ENCODE measurements around the gene MFAP4.
"Not testable (repeated sequence)": the region's sequence is repeated elsewhere in the genome, so short reads cannot be mapped to it uniquely, and the experiment has no call there.

Gene MFAP4

GRCh38 chr17:19357761-19358160 is 29.2 kb downstream of the MFAP4 start:
- H3K4me3 ChIP-seq (ENCODE audit: low read depth, low read length) = no peak overlapping the region
- TF ChIP-seq CTCF (IDR thresholded peaks at IDR 0.05; ENCODE audit: low read depth, low read length) = no peak
- in situ Hi-C loops (cut with HindIII; ENCODE audit: low sequenced_read_pairs) = no loop called here
- DNase-seq (ENCODE audit: low read depth, low spot score) = no peak

GRCh38 chr17:19357351-19357750 is 29.6 kb downstream of the MFAP4 start:
- DNase-seq (ENCODE audit: low read depth, low spot score) = no peak
- in situ Hi-C loops (cut with HindIII; ENCODE audit: low sequenced_read_pairs) = no loop called here
- H3K4me3 ChIP-seq (ENCODE audit: low read depth, low read length) = no peak overlapping the region
- no peak for TF ChIP-seq CTCF (IDR thresholded peaks at IDR 0.05; ENCODE audit: low read depth, low read length)

GRCh38 chr17:19354748-19355147 is 32.2 kb downstream of the MFAP4 start:
- H3K4me3 ChIP-seq (ENCODE audit: low read depth, low read length) = no peak overlapping the region
- in situ Hi-C loops (cut with HindIII; ENCODE audit: low sequenced_read_pairs) = no loop called here
- no peak for DNase-seq (ENCODE audit: low read depth, low spot score)
- TF ChIP-seq CTCF (IDR thresholded peaks at IDR 0.05; ENCODE audit: low read depth, low read length) = no peak

GRCh38 chr17:19353401-19353800 is 33.6 kb downstream of the MFAP4 start:
- in situ Hi-C loops (cut with HindIII; ENCODE audit: low sequenced_read_pairs); DNase-seq (ENCODE audit: low read depth, low spot score); H3K4me3 ChIP-seq (ENCODE audit: low read depth, low read length): not testable (repeated sequence)

- H3K4me3 ChIP-seq (ENCODE audit: low read depth, low read length) = no peak overlapping the region
- in situ Hi-C loops (cut with HindIII; ENCODE audit: low sequenced_read_pairs) = no loop called here
- TF ChIP-seq CTCF (IDR thresholded peaks at IDR 0.05; ENCODE audit: low read depth, low read length) = no peak
- DNase-seq (ENCODE audit: low read depth, low spot score) = no peak
Measured at GRCh38 chr17:19348806-19349205, 38.2 kb downstream of the MFAP4 start.

GRCh38 chr17:19348081-19348650 is 38.8 kb downstream of the MFAP4 start:
- DNase-seq (ENCODE audit: low read depth, low spot score) = no peak
- no peak overlapping the region for H3K4me3 ChIP-seq (ENCODE audit: low read depth, low read length)
- no peak for TF ChIP-seq CTCF (IDR thresholded peaks at IDR 0.05; ENCODE audit: low read depth, low read length)
- in situ Hi-C loops (cut with HindIII; ENCODE audit: low sequenced_read_pairs) = no loop called here

- no peak for DNase-seq (ENCODE audit: low read depth, low spot score)
- no peak overlapping the region for H3K4me3 ChIP-seq (ENCODE audit: low read depth, low read length)
- TF ChIP-seq CTCF (IDR thresholded peaks at IDR 0.05; ENCODE audit: low read depth, low read length) = no peak
- in situ Hi-C loops (cut with HindIII; ENCODE audit: low sequenced_read_pairs) = no loop called here
Measured at GRCh38 chr17:19347323-19348080, 39.5 kb downstream of the MFAP4 start.
